PC-9 (cell line): Measurements from ENCODE around the gene MYLK3. TPM values are rescaled to one million over a fixed set of nuclear protein-coding genes. Genes with fewer than 3 reads are reported as not detected.

Experiments
- BruUV-seq: library from RNA; stranded (reverse); fragments of 400-500 nt; replicated peaks from 2 replicates; lab custom pipeline; 2021; lab: Mats Ljungman, UMichigan
- CTCF ChIA-PET: fragments of 300-600 bp; sonication (Branson Sonifier 250); formaldehyde crosslinking; loops from one replicate; lab custom pipeline; 2022; ENCODE audit warnings: antibody characterized with exemption; lab: Charles Lee
- POLR2A ChIA-PET: fragments of 300-600 bp; sonication (Branson Sonifier 250); formaldehyde crosslinking; loops from one replicate; lab custom pipeline; 2022; ENCODE audit warnings: antibody characterized with exemption; ENCODE audit not compliant: unreplicated experiment; lab: Charles Lee
- DNase-seq, 2 experiments: peaks; one replicate each; pipeline versions ENCODE4 v3.0.0 to v3.0.0-alpha.2; 2015 to 2022; ENCODE audit warnings: mixed read lengths in 1 of 2
- H2AFZ ChIP-seq: fragments of 200-600 bp; sonication (generic); 2 replicates; pipeline ENCODE4 v1.8.1; 2017; ENCODE audit warnings: antibody characterized with exemption
- H3F3A ChIP-seq: fragments of 200-600 bp; sonication (generic); 2 replicates; pipeline ENCODE4 v1.8.1; 2017; ENCODE audit warnings: antibody characterized with exemption, mild to moderate bottlenecking, low read depth; ENCODE audit not compliant: insufficient read depth
- H3K27ac ChIP-seq: fragments of 200-600 bp; sonication (generic); 2 replicates; pipeline ENCODE4 v1.6.1; 2016; ENCODE audit warnings: mixed run types
- H3K27me3 ChIP-seq: fragments of 200-600 bp; sonication (generic); 2 replicates; pipeline ENCODE4 v1.6.1; 2016; ENCODE audit warnings: low read depth, mixed run types; ENCODE audit not compliant: insufficient read depth
- H3K36me3 ChIP-seq: fragments of 200-600 bp; sonication (generic); 2 replicates; pipeline ENCODE4 v1.6.1; 2016; ENCODE audit warnings: low read depth, mixed run types
- H3K4me1 ChIP-seq: fragments of 200-600 bp; sonication (generic); replicated peaks from 2 replicates; pipeline ENCODE4 v1.6.1; 2016; ENCODE audit warnings: mixed run types; ENCODE audit not compliant: insufficient read depth
- H3K4me2 ChIP-seq: fragments of 200-600 bp; sonication (generic); 2 replicates; pipeline ENCODE4 v1.6.1; 2017; ENCODE audit warnings: mixed run types
- H3K4me3 ChIP-seq: fragments of 200-600 bp; sonication (generic); 2 replicates; pipeline ENCODE4 v1.6.1; 2016; ENCODE audit warnings: mixed run types
- H3K79me2 ChIP-seq: fragments of 200-600 bp; sonication (generic); 2 replicates; pipeline ENCODE4 v1.6.1; 2017; ENCODE audit warnings: low read depth, mixed run types
- H3K9me2 ChIP-seq: fragments of 200-600 bp; sonication (generic); 2 replicates; pipeline ENCODE4 v1.8.1; 2017; ENCODE audit warnings: mild to moderate bottlenecking; ENCODE audit not compliant: insufficient read depth
- H3K9me3 ChIP-seq: fragments of 200-600 bp; sonication (generic); 2 replicates; pipeline ENCODE4 v1.8.1; 2016; ENCODE audit warnings: low read depth; ENCODE audit not compliant: insufficient read depth
- H4K20me1 ChIP-seq: fragments of 200-600 bp; sonication (generic); 2 replicates; pipeline ENCODE4 v1.8.1; 2017; ENCODE audit not compliant: insufficient read depth
- EZH2 ChIP-seq: fragments of 200-600 bp; sonication (generic); IDR thresholded peaks from 2 replicates; pipeline ENCODE4 v1.8.0; 2017; ENCODE audit warnings: antibody characterized with exemption, low read depth
- intact Hi-C: fragments of 100-400 bp; cut with micrococcal nuclease; formaldehyde crosslinking; loops from one replicate; pipeline ENCODE4 v1.10.0; 2022; ENCODE audit not compliant: unreplicated experiment
- total RNA-seq: library from RNA; stranded (reverse); gene quantifications from 2 replicates; pipeline ENCODE4 v1.2.3, GENCODE V29; 2021
- TF ChIP-seq, protein P1 (sequence below): fragments of 200-600 bp; sonication (generic); conservative IDR thresholded peaks from 2 replicates; pipeline ENCODE4 v1.6.1; 2017; ENCODE audit warnings: mixed run types, antibody characterized with exemption, mild to moderate bottlenecking, moderate library complexity

The MYLK3 gene
- total RNA-seq, 1 experiment from 2014 or later = 0.68 TPM

DNA sequence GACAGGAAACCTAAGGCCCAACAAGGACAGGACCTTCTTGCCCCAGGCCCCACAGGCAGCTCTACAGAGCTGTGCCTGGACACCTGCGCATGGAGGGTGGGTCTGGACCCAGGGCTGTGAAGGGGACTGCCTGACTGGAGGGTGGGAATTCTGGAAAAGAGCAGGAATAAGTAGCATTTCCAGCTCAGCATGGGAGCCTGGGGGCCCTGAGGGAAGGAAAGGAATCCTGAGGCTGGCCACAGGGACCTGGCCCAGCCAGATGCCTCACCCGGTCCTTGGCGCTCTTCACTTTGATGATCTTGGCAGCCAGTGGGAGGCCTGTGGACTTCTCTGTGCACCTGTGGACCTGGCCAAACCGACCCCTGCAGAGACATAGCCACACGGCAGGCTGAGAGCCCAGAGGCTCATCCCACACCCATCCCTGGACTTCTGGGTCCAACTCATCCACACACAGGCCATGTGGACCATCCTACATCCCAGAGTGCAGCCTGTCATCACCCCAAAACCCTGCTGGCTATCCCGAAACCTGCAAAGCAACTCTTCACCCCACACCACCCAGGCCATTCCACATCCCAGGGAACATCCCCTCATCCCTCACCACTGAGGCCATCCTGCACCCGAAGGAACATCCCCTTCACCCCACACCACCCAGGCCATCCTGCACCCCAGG, 18.7 kb downstream of the MYLK3 start:
- ChIA-PET CTCF (no interaction called here), POLR2A (no interaction called here)
- Histone ChIP-seq H3F3A (no peaks in the 10 kb centered on the region), H3K79me2 (no peaks in the 10 kb centered on the region), H3K9me3 (no peaks in the 10 kb centered on the region), H3K36me3 (no peaks in the 10 kb centered on the region), H3K4me1 (no peaks in the 10 kb centered on the region), H3K9me2 (no peaks in the 10 kb centered on the region), H2AFZ (no peak overlapping the region), H4K20me1 (no peaks in the 10 kb centered on the region), H3K4me3 (no peak overlapping the region), H3K27me3 (peaks cover 12% of the 10 kb centered on the region; the same call in 1 of the 2 replicates), H3K4me2 (no peak overlapping the region), H3K27ac (no peak overlapping the region)
- intact Hi-C loops = no loop called here
- TF ChIP-seq, protein P1, sequence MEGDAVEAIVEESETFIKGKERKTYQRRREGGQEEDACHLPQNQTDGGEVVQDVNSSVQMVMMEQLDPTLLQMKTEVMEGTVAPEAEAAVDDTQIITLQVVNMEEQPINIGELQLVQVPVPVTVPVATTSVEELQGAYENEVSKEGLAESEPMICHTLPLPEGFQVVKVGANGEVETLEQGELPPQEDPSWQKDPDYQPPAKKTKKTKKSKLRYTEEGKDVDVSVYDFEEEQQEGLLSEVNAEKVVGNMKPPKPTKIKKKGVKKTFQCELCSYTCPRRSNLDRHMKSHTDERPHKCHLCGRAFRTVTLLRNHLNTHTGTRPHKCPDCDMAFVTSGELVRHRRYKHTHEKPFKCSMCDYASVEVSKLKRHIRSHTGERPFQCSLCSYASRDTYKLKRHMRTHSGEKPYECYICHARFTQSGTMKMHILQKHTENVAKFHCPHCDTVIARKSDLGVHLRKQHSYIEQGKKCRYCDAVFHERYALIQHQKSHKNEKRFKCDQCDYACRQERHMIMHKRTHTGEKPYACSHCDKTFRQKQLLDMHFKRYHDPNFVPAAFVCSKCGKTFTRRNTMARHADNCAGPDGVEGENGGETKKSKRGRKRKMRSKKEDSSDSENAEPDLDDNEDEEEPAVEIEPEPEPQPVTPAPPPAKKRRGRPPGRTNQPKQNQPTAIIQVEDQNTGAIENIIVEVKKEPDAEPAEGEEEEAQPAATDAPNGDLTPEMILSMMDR = no peak
- TF ChIP-seq EZH2 = no peak
- DNase-seq = no peak
- no TSS peak for BruUV-seq

DNA sequence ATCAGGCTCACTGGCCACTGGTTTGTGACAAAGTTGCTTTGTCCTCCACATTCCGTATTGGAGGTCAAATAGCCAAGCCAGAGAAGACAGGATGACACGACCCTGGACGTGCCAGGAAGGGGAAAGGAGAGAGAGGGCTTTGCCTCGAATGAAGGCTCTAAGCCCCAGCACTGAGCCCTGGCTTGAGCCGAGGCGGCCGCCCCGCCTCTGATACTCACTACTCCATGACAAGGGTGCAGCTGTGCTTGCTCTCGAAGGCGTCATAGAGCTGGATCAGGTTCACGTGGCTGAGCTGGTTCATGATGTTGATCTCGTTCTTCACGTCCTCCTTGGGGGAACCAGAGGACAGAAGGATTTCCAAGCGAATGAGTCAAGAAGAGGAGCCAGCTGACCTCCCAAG, 19.3 kb downstream of the MYLK3 start:
- ChIA-PET POLR2A (no interaction called here), CTCF (no interaction called here)
- Histone ChIP-seq H3K4me3 (no peak overlapping the region), H3K27me3 (peaks cover 12% of the 10 kb centered on the region; the same call in 1 of the 2 replicates), H3K79me2 (no peaks in the 10 kb centered on the region), H3K9me3 (no peaks in the 10 kb centered on the region), H3F3A (no peaks in the 10 kb centered on the region), H3K4me1 (no peaks in the 10 kb centered on the region), H2AFZ (no peak overlapping the region), H3K9me2 (no peaks in the 10 kb centered on the region), H3K4me2 (no peak overlapping the region), H3K27ac (no peak overlapping the region), H4K20me1 (no peaks in the 10 kb centered on the region), H3K36me3 (no peaks in the 10 kb centered on the region)
- TF ChIP-seq, protein P1 = no peak
- no peak for TF ChIP-seq EZH2
- BruUV-seq = no TSS peak
- intact Hi-C loops = no loop called here
- no peak for DNase-seq

DNA sequence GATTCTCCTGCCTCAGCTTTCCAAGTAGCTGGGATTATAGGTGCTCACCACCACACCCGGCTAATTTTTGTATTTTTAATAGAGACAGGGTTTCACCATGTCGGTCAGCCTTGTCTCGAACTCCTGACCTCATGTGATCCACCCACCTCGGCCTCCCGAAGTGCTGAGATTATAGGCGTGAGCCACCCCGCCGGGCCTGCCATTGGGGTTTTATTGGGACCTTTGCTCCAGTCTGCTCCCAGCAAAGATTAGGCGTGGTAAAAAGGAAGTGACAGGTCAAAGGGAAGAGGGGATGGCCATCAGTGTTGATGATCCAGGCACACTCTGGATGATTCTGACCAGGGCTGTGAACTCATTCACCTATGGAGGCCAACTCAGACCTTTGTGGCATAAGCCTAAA, 20.5 kb downstream of the MYLK3 start:
- no TSS peak for BruUV-seq
- Histone ChIP-seq H3F3A (no peaks in the 10 kb centered on the region), H3K27me3 (peaks cover 3% of the 10 kb centered on the region; the same call in 1 of the 2 replicates), H3K9me3 (no peaks in the 10 kb centered on the region), H3K4me3 (no peak overlapping the region), H3K9me2 (no peaks in the 10 kb centered on the region), H3K27ac (no peak overlapping the region), H3K4me1 (no peaks in the 10 kb centered on the region), H4K20me1 (no peaks in the 10 kb centered on the region), H3K4me2 (no peak overlapping the region), H2AFZ (no peak overlapping the region), H3K36me3 (no peaks in the 10 kb centered on the region), H3K79me2 (no peaks in the 10 kb centered on the region)
- intact Hi-C loops = no loop called here
- DNase-seq = no peak
- TF ChIP-seq, protein P1 = no peak
- TF ChIP-seq EZH2 = no peak
- ChIA-PET CTCF (no interaction called here), POLR2A (no interaction called here)
